Esophagus mucosa (tissue), 1 donor: ENCODE data around the gene SLC1A6. TPM values are rescaled to one million over a fixed set of nuclear protein-coding genes. Genes with fewer than 3 reads are reported as not detected.
"Not testable (repeated sequence)": the region's sequence is repeated elsewhere in the genome, so short reads cannot be mapped to it uniquely, and the experiment has no call there.

Experiments
- ATAC-seq: fragments of 200-7000 bp; cut with Tn5 transposase; one replicate; pipeline ENCODE4 v1.9.1; 2020
- total RNA-seq: library from RNA; stranded (reverse); gene quantifications from one replicate; pipeline ENCODE4 v1.2.4, GENCODE V29; 2023
- donor health status: DM: yes; HTN: yes; CAD: no.

SLC1A6 gene
- not detected for total RNA-seq

DNA sequence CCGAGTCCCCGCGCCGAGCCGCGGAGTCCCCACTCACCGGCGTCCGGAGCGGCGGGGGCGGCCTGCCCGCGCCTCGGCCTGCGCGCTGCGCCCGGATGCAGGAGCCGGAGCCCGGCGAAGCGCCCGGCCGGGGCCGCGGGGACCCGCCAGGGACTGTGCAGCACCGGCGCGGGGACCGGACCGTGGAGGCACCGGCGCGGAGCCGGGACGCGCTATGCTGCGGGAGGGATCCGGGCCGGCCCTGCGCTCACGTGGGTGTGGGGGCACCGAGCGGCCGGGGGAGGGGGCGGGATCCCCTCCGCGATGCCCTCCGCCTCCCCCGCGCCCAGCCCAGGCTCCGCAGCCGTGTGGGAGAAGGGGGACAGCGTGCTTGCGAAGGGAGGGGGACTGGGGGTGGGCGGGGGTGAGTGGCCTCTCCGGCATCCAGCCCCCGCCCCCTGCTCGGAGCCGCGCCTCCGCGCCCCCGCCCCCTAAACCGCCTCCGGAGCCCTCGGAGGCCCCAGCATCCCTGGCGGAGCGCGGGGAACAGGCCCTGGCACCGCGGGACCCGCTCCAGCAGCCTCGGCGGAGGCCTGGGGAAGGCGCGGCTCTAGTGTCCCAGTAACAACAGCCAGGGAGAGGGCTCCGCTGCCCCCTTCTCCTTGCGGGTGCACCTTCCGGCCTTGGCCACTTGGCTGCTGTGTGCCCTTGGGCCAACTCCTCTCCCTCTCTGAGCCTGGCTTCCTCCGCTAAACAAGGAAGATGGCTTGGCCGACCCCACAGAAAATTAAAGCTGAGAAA, at the start of gene SLC1A6:
SLC1A6 (minus strand) TSS at position 389 of the 780 bp plus-strand sequence. CDS start 6,954 bp downstream, outside the sequence.
- no peak for ATAC-seq

DNA sequence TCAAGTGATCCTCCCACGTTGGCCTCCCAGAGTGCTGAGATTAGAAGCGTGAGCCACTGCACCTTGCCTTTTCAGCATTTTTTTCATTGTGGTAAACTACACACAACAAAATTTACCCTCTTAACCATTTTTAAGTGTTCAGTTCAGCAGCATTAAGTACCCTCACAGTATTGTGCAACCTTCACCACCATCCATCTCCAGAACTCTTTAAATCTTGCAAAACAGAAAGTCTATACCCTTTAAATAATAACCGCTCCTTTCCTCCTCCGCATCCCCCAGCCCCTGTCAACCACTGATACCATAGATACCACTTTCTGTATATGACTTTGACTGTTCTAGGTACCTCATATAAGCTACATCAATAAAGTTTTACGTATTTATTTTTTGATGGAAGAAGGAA, 48.8 kb upstream of the SLC1A6 start:
- no peak for ATAC-seq

DNA sequence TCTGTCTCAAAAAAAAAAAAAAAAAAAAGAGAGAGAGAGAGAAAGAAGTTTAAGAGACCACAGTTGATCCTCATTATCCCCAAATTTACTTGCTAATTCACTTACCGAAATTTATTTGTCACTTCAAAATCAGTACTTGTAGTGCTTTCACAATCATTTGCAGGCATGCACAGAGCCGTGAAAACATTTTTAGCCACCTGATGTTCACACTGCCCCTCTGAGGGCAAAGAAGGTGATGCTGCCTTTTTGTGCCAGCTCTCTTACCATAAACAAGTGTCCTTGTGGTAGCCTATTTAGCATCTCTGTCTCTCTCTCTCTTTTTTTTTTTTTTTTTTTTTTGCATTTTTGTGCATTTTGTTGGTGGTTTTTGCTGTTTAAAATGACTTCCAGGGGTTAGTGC, 45.6 kb upstream of the SLC1A6 start:
- ATAC-seq = no peak

DNA sequence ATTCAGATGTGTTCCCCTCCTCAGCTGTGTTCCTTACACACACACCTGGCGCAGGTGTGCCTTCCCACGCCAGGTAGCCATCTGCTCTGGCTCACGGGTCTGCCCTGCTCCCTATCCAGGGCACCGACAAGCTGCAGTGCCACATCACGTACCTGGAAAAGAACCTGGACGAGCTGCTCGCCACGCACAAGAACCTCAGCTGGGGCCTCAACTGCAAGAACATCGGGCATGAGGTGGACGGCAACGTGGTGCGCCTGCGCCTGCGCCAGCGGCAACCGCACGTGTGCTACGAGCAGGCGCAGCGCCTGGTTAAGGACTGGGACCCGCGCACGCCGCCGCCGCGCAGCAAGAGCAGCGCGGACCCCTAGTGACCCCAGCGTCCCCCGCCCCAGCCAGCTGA, 43.1 kb upstream of the SLC1A6 start:
- no peak for ATAC-seq

DNA sequence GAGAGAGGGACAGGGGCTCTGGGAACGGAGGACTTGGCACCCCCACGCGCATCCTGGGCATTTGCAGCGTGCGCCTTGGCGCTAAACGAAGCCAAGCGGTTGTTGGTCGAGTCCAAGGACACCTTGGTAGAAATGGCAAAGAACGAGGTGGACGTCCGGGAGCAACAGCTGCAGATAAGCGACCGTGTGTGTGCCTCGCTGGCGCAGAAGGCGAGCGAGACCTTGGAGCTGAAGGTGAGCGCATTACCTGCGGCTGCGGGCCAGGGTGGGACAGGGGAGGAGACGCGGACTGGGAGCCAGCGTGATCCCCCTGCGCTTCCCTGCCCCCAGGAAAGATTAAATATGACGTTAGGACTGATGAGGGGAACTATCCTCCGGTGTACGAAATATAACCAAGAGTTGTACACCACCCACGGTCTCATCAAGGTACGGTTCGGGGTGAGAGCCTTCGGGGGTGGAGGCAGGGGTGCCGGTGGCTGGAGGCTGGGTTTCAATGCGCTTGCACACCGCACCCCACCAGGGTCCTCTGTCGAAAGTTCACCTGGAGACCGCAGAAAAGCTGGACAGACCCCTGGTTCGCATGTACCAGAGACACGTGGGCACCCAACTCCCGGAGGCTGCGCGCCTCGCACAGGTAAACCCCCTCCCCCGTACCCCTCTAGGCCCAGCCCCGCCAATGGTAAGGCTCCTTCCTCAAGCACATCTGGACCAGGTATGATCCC, 41.8 kb upstream of the SLC1A6 start:
- no peak for ATAC-seq

DNA sequence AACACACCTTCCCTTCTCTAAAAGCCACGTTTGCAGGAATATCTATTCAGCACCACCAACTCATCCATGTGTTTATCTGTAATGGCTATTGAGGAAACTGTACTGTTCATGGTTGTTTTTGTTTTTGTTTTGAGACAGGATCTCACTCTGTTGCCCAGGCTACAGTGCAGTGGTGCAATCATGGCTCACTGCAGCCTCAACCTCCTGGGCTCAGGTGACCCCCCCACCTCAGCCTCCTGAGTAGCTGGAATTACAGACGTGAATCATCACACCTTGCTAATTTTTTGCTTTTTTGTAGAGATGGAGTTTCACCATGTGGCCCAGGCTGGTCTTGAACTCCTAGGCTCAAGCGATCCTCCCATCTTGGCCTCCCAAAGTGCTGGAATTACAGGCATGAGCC, 39.2 kb upstream of the SLC1A6 start:
- not testable (repeated sequence) for ATAC-seq

DNA sequence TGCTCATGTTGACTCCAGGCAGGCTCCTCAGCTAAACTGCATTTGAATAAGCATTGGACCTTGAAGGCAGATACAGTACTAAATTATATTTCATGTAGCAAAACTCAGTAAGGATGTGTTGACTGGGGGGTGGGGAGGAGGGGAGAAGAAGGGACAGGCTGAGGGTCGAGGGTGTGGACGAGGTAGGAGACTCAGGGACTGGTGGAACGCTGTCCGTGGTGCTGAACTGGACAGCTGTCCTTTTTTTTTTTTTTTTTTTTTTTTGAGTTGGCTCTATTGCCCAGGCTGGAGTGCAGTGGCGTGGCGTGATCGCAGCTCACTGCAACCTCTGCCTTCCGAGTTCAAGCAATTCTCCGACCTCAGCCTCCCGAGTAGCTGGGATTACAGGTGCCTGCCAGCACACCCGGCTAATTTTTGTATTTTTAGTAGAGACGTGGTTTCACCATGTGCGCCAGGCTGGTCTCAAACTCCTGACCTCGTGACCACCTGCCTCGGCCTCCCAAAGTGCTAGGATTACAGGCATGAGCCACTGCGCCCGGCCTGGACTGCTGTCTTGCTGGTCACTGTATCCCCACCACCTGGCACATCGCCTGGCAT, 36.4 kb upstream of the SLC1A6 start:
- no peak for ATAC-seq

DNA sequence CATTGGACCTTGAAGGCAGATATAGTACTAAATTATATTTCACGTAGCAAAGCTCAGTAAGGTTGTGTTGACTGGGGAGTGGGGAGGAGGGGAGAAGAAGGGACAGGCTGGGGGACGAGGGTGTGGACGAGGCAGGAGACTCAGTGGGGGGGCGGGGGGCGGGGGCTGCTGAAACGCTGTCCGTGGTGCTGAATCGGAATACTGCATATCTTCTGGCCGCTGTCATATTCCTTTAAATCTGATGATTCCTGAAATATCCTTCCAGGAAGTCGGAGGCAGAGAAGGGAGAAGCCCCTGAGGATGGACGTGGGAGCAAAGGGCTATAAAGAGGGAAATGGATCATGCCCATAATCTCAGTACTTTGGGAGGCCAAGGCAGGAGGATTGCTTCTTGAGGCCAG, 34.9 kb upstream of the SLC1A6 start:
- no peak for ATAC-seq

DNA sequence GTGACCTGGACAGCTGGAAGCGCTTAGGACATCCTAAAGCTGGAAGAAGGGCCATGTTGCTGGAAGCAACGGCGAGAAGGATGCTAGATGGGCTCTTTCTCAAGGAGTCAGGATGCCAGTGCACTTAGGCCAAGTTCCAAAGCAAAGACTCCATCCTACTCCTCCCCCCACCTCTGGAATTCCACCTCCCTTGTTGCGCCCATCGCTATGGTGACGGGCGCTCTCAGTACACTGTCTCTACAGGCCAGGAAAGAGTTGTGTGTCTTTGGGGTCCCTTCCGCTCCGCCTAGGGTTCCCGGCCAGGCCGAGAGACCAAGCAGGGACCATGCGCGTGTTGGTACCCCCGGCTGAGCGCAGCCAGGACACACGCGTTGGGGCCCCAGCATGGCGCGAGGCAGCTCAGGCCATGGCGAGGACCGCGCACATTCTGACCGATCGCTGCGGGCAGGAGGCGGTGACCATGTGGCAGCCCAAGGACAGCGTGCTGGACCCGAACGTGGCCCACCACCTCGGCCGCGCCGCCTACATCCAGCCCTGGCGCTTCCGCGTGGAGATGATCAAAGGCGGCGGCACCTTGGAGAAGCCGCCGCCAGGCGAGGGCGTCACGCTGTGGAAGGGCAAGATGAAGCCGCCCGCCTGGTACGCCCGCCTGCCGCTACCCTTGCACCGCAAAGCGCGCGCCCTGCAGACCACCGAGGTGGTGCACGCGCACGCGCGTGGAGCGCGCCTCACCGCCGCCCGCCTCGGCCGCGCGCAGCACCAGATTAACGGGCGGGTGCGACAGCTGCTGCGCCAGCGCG, 31.0 kb upstream of the SLC1A6 start:
- ATAC-seq = no peak

DNA sequence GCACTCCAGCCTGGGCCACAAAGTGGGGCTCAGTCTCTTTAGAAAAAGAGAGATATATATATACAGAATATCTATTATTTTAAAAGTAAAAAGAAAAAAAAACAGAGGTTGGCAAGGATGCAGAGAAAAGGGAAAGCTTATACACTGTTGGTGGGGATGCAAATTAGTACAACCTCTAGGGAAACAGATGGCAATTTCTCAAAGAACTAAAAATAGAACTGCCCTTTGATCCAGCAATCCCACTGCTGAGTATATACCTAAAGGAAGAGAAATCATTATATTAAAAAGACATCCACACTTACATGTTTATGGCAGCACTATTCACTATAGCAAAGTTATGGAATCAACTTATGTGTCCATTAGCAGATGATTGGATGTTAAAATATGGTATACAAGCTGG, 28.6 kb upstream of the SLC1A6 start:
- no peak for ATAC-seq

DNA sequence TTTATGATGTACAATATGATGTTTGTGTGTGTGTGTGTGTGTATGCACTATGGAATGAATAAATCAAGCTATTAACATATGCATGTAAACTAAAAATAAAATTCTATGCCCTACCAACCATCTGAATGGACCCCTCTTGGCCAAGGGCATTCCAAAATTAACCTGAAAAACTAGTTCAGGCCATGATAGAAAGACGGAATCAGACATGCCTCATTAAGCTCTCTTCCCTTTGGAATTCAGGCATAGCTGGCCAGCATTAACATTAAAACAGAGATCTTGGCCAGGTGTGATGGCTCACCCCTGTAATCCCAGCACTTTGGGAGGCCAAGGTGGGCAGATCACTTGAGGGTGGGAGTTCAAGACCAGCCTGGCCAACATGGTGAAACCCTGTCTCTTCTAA, 18.3 kb upstream of the SLC1A6 start:
- ATAC-seq = no peak

DNA sequence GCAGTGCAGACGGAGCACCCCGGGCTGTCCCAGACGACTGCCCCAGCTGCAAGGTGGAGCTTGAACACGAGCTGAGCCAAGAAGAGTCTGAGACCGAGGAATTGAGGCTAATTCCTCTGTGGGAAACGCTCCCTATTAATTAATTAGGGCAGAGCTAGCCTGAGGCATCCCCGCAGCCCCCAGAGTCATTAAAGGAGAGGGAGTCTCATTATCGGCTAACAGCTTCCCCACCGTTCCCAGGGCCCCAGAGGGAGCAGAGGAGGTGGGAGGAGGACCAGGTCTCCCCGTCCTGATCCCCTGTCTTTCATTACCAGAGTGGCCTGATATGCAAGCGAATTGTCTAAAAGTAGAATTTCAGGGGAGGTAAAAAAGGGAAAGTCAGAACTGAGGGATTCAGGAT, 13.1 kb upstream of the SLC1A6 start:
- ATAC-seq = no peak

DNA sequence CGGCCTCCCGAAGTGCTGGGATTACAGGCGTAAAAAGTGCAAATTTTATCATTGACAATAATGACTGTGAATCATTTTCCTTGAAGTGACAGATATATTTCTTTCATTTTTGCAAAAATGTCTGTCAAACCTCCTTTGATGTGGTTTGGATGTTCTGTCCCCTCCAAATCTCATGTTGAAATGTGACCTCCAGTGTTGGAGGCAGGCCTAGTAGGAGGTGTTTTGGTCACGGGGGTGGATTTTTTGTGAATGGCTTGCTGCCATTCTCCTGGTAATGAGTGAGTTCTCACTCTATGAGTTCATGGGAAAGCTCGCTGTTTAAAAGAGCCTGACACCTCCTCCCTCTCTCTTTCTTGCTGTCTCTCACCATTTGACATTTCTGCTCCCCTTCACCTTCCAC, 5.5 kb upstream of the SLC1A6 start:
- ATAC-seq = no peak

DNA sequence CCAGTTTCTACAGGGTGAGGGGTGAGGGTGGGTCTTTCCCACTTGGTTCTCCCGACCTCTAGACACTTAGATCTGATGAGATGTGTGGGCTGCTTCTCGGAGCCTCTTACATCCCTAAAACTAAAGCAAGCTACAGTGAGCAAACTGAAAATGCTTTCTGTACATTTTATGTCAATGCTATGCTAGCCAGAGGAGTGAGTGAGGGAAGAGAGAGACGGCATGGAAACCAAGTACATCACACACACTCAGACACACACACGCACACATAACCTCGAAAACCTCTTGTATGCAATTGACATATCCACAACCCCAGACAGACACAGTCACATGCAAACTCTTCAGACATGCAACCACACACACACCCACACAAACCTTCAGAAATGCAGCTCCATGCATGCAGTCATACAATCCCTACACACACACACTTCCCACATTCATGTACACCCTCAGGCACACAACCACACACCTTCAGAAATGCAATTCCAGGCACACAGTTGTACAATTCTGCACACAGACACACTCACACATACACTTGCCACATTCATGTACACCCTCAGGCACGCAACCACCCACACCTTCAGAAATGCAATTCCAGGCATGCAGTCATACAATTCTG, 1.4 kb downstream of the SLC1A6 start:
- no peak for ATAC-seq

DNA sequence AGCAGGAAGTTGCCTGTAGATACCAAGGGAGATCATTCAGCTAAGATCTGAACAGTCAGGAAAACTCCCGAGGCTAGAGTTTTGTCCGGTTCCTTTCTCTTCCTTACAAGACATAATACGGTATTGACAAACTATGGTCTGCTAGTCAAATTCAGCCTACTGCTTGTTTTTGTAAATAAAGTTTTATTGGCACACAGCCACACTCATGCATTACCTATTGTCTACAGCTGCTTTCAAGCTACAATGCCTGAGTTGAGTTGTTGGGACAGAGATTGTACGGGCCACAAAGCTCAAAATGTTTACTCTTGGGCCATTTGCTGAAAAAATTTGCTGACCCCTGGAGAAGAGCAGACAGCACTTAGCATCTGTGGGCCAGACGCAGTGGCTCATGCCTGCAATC, 2.5 kb downstream of the SLC1A6 start:
- ATAC-seq = no peak

DNA sequence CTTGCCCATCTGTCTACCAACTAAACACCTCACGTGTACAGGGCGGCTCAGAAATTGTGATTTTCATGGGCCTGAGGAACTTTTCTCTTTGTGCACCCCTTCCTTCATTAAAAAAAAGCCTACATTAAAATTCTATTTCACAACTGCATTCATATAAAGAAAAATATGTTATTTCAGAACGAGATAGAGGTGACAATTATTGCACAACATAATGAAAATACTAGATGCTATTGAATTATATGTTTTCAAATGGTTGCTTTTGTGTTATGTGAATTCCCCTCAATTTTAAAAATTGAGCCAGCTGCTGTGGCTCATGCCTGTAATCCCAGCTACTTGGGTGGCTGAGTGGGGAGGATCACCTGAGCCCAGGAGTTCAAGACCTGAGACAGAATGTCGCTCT, 5.2 kb downstream of the SLC1A6 start:
- no peak for ATAC-seq

DNA sequence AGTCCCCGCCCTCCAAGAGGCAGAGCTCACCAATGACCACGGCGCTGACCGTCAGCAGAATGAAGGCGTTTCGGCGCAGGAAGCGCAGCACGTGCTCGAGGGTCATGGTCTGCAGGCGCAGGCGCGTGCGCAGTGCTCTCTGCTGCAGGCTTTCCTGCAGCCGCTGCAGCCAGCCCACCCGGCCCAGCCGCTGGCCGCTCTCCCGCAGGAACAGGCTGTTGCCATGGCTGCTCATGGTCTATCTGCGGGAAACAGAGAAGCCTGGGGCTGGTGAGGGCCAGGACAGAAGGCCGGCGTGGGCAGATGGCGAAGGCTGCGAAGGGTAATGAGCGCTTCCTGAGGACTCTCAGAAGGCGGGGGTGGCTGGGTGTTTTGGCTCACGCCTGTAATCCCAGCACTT, 7.0 kb downstream of the SLC1A6 start:
- no peak for ATAC-seq

DNA sequence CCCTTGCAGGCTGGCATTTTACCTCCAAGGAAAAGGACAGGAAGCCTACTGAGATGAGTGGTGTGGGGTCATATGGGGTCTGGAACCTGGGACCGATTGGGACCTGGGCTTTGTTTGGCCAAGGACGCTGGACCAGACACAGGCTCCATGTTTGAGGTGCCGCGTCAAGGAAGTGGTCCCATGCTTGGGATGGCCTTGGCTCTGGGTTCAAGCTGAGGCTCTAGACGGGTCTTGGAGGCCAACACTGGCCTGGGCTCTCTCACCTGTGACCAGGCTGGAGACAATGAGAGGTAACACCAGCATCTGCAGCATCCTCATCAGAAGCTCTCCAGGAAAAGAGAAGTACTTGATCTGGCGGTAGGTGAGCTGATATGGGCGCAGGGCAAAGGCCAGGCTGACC, 8.2 kb downstream of the SLC1A6 start:
- no peak for ATAC-seq

DNA sequence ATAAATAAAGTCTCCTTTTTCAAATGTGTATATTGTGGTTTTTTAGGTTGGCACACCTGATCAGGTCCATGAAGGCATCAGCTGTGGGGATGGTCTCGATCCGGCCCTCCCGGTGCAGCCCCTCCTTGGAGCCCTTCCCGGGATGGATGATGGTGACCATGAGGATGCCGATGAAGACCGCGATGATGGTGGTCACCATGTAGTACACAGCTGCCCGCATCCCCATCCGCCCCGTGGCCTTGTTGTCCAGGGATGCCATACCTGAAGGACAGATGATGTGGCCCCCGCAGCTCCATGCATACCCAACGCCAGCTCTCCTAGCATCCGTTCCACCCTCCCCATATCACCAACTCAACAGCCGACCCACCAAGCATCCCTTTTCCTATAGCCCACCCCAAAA, 11.4 kb downstream of the SLC1A6 start:
- no peak for ATAC-seq

DNA sequence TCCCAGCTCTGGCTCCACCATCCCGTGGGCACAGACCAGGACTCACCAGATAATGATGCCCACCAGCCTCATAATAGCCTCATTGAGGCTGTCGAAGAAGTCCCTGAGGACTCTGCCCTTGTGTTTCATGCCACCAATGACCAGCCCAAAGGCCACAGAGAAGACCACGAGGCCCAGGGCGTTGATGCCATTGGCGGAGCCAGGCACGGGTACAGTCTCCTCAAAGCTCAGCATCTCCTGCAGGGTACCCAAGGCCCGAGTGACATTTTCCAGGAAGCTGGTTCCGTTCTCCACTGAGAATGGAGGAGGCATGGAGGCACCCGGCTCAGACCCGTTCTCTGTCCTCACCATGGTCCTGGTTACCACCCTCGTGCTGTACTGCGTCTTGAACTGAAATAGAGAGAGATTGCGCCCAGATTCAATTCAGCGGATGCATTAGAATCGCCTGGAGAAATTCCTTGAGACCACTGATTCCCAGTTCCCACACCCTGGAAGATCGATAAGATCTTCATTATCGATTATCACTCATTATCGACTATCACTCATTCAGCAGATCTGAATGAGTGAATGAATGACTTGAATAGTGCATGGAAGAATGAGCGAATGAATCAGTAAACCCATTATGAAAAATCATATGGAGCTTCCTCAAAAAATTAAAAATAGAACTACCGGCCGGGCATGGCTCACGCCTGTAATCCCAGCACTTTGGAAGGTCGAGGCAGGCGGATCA, 17.5 kb downstream of the SLC1A6 start:
- ATAC-seq = no peak

DNA sequence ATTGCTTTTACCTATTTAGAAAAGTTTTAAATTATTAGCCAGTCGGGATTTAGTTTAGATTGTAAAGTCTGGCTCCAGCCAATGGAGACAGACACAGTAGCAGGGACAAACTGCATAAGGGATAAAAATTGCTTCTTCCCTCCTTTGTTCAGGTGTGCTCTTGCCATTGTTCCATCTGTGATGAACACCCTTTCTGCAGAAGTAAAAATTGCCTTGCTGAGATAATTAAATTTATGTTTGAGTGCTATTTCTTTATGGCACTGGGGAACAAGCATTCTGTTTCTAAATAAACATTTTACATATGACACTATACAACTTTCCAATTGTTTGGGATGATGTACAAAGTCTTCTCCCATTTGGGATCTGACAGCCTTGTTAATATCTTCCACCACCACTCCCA, 20.4 kb downstream of the SLC1A6 start:
- ATAC-seq = no peak

DNA sequence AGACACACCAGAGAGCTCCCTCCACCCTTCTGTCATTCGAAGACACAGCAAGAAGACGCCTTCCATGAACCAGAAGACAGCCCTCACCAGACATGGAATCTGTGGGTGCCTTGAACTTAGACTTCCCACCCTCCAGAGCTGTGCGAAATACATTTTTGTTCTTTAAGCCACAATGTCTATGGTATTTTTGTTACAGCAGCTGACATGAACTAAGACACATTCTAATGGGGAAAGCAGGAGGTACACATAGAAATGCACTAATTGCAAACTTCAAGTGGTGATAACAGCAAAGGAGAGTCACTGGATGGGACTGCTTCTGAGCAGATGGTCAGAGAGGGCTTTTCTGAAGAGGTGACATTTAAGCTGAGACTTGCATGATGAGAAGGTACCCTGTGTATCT, 22.2 kb downstream of the SLC1A6 start:
- ATAC-seq = no peak
